CD14-positive monocyte (primary cell): ENCODE data around the gene EML1. TPM values are rescaled to one million over a fixed set of nuclear protein-coding genes. Genes with fewer than 3 reads are reported as not detected.

Experiments
- DNase-seq, 3 donors: peaks; one replicate each; pipeline ENCODE4 v3.0.0-alpha.2; 2011 to 2022
- H2AFZ ChIP-seq: 2 replicates; pipeline ENCODE4 v1.6.0; 2012; ENCODE audit warnings: mild to moderate bottlenecking, low read depth, low read length, inconsistent platforms; ENCODE audit not compliant: insufficient read depth, poor library complexity, severe bottlenecking
- H3K27ac ChIP-seq, 2 donors: 1 replicate in 1 of 2; 2 replicates in 1 of 2; pipeline ENCODE4 v1.5.1; 2012 to 2013; ENCODE audit warnings: low read length in 2 of 2, control low read depth in 1 of 2, inconsistent platforms in 1 of 2, low read depth in 1 of 2, mild to moderate bottlenecking in 1 of 2
- H3K27me3 ChIP-seq, 2 donors: one replicate each; pipeline versions ENCODE4 v1.6.0 to v1.6.1; 2011 to 2013; ENCODE audit warnings: low read length in 2 of 2; ENCODE audit not compliant: control insufficient read depth in 2 of 2, insufficient read depth in 2 of 2
- H3K36me3 ChIP-seq, 2 donors: replicated peaks in 1 of 2; 1 replicate in 1 of 2; 2 replicates in 1 of 2; pipeline versions ENCODE4 v1.5.1 to v1.6.1; 2012 to 2013; ENCODE audit warnings: low read length in 2 of 2, control low read depth in 1 of 2, inconsistent platforms in 1 of 2, mild to moderate bottlenecking in 1 of 2; ENCODE audit not compliant: insufficient read depth in 2 of 2, control insufficient read depth in 1 of 2
- H3K4me1 ChIP-seq, 2 donors: 1 replicate in 1 of 2; 2 replicates in 1 of 2; pipeline versions ENCODE4 v1.5.1 to v1.6.1; 2012 to 2013; ENCODE audit warnings: low read length in 2 of 2, control low read depth in 1 of 2, inconsistent platforms in 1 of 2, mild to moderate bottlenecking in 1 of 2, moderate library complexity in 1 of 2; ENCODE audit not compliant: insufficient read depth in 2 of 2, control insufficient read depth in 1 of 2
- H3K4me2 ChIP-seq: replicated peaks from 2 replicates; pipeline ENCODE3; 2012; ENCODE audit warnings: low read length, moderate library complexity, mild to moderate bottlenecking; ENCODE audit not compliant: poor library complexity, severe bottlenecking; ENCODE audit errors: extremely low read depth
- H3K4me3 ChIP-seq, 3 experiments: fragments of 200-600 bp in 1 of 3; sonication (generic) in 1 of 3; replicated peaks in 1 of 3; 1 replicate in 2 of 3; 2 replicates in 1 of 3; pipeline ENCODE4 v1.5.1; 2011 to 2013; ENCODE audit warnings: low read length in 3 of 3, mild to moderate bottlenecking in 3 of 3, control low read depth in 2 of 3, low read depth in 2 of 3, inconsistent platforms in 1 of 3, moderate library complexity in 1 of 3
- H3K79me2 ChIP-seq: 2 replicates; pipeline ENCODE4 v1.6.0; 2012; ENCODE audit warnings: mild to moderate bottlenecking, control low read depth, inconsistent platforms, low read length, moderate library complexity; ENCODE audit not compliant: insufficient read depth
- H3K9ac ChIP-seq: 2 replicates; pipeline ENCODE4 v1.6.0; 2017; ENCODE audit warnings: low read length, mild to moderate bottlenecking; ENCODE audit not compliant: insufficient read depth, poor library complexity, severe bottlenecking
- H3K9me3 ChIP-seq, 2 donors: replicated peaks in 1 of 2; 1 replicate in 1 of 2; 2 replicates in 1 of 2; pipeline versions ENCODE4 v1.5.1 to v1.6.1; 2012 to 2013; ENCODE audit warnings: low read length in 2 of 2, control low read depth in 1 of 2; ENCODE audit not compliant: control insufficient read depth in 1 of 2, insufficient read depth in 1 of 2
- H4K20me1 ChIP-seq: 2 replicates; pipeline ENCODE4 v1.6.0; 2012; ENCODE audit warnings: mild to moderate bottlenecking, low read length, control low read depth, moderate library complexity; ENCODE audit not compliant: insufficient read depth
- H3K27ac Mint-ChIP-seq, 7 donors: one replicate each; pipeline ENCODE4 v1.8.0; 2020; ENCODE audit warnings: mild to moderate bottlenecking in 7 of 7, mixed read lengths in 7 of 7, moderate library complexity in 6 of 7, inconsistent platforms in 2 of 7
- H3K27me3 Mint-ChIP-seq, 3 donors: one replicate each; pipeline ENCODE4 v1.8.0; 2021 to 2022; ENCODE audit warnings: low read depth in 3 of 3, mild to moderate bottlenecking in 3 of 3, mixed read lengths in 3 of 3, moderate library complexity in 3 of 3, inconsistent platforms in 1 of 3
- H3K36me3 Mint-ChIP-seq, 2 donors: one replicate each; pipeline ENCODE4 v1.8.0; 2020; ENCODE audit warnings: mixed read lengths in 2 of 2, inconsistent platforms in 1 of 2, mild to moderate bottlenecking in 1 of 2
- H3K4me1 Mint-ChIP-seq: one replicate; pipeline ENCODE4 v1.8.0; 2020; ENCODE audit warnings: mild to moderate bottlenecking, mixed read lengths
- H3K4me3 Mint-ChIP-seq, 2 donors: one replicate each; pipeline ENCODE4 v1.8.0; 2020; ENCODE audit warnings: mild to moderate bottlenecking in 2 of 2, mixed read lengths in 2 of 2, moderate library complexity in 1 of 2
- H3K9me3 Mint-ChIP-seq, 7 donors: one replicate each; pipeline ENCODE4 v1.8.0; 2020 to 2022; ENCODE audit warnings: mixed read lengths in 7 of 7, mild to moderate bottlenecking in 6 of 7, moderate library complexity in 6 of 7, inconsistent platforms in 2 of 7
- CTCF ChIP-seq: fragments of 200-600 bp; IDR thresholded peaks from one replicate; pipeline ENCODE4 v1.8.0; 2022; ENCODE audit warnings: antibody characterized with exemption, mild to moderate bottlenecking
- WGBS: methylation state at CpG from one replicate; pipeline ENCODE4 v1.1.5; 2013; ENCODE audit warnings: missing lambda C conversion rate; ENCODE audit not compliant: insufficient coverage; 5-methylcytosine and 5-hydroxymethylcytosine counted together
- intact Hi-C, 2 donors: fragments of 100-400 bp; cut with micrococcal nuclease; formaldehyde crosslinking; loops; one replicate each; pipeline versions ENCODE4 v1.15.0 to v1.15.1; 2023
- polyA plus RNA-seq, 3 donors: library from polyadenylated mRNA; depleted of rRNA in 1 of 3; unstranded in 2 of 3; stranded (reverse) in 1 of 3; fragments of 300-500 nt in 2 of 3; fragments of >200 nt in 1 of 3; fragmentation: Illumina TruSeq in 2 of 3; gene quantifications; 1 replicate in 2 of 3; 2 replicates in 1 of 3; pipeline ENCODE4 v1.2.3, GENCODE V29; 2012 to 2021

EML1 gene
- polyA plus RNA-seq, 3 donors, result not detected

DNA sequence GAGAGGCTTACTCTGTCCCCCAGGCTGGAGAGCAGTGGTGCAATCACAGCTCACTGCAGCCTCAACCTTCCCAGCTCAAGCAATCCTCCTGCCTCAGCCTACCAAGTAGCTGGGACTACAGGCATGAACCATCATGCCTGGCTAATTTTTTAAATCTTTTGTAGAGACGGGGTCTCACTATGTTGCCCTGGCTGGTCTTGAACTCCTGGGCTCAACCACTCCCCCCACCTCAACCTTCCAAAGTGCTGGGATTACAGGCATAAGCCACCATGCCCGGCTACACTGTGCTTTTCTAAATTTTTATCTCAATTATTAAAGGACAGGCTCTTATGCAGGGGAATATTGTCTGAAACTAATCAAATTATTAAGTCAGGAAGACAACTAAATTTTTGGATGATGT lies 44.6 kb downstream of the EML1 start:
- Histone ChIP-seq H3K27me3 (peaks cover 4 to 12% of the 10 kb centered on the region in 2 donors), H3K4me2 (no peak overlapping the region), H3K4me1 (no peaks in the 10 kb centered on the region), H3K4me3 (no peak overlapping the region), H4K20me1 (no peaks in the 10 kb centered on the region), H3K9ac (no peak overlapping the region), H3K9me3 (no peaks in the 10 kb centered on the region), H3K27ac (no peak overlapping the region), H2AFZ (no peak overlapping the region), H3K36me3 (no peaks in the 10 kb centered on the region), H3K79me2 (no peaks in the 10 kb centered on the region)
- TF ChIP-seq CTCF, result no peak
- intact Hi-C loops, result no loop called here
- DNase-seq, result no peak
- peaks cover 3% of the 10 kb centered on the region for H3K4me1 Mint-ChIP-seq
- H3K36me3 Mint-ChIP-seq, result no peaks in the 10 kb centered on the region
- peaks cover 16 to 45% (median 23%) of the 10 kb centered on the region in 3 donors for H3K27me3 Mint-ChIP-seq
- H3K4me3 Mint-ChIP-seq, result peak overlapping the region in 1 of 2 donors; percentile 46
- H3K27ac Mint-ChIP-seq, result no peak overlapping the region
- H3K9me3 Mint-ChIP-seq, result no peaks in the 10 kb centered on the region
- WGBS, result no CpG with 5 or more reads among the region's 2 CpGs

- H4K20me1 ChIP-seq, result no peaks in the 10 kb centered on the region
- no peak for TF ChIP-seq CTCF
- no peak overlapping the region for H3K4me2 ChIP-seq
- peaks cover 20 to 42% (median 23%) of the 10 kb centered on the region in 3 donors for H3K27me3 Mint-ChIP-seq
- H3K4me1 Mint-ChIP-seq, result peaks cover 3% of the 10 kb centered on the region
- H3K79me2 ChIP-seq, result no peaks in the 10 kb centered on the region
- no peaks in the 10 kb centered on the region for H3K9me3 Mint-ChIP-seq
- WGBS, result no CpG with 5 or more reads among the region's 14 CpGs
- no peaks in the 10 kb centered on the region for H3K9me3 ChIP-seq
- H3K4me1 ChIP-seq, result no peaks in the 10 kb centered on the region
- H2AFZ ChIP-seq, result no peak overlapping the region
- no peak overlapping the region for H3K27ac ChIP-seq
- intact Hi-C loops, result no loop called here
- no peak overlapping the region for H3K4me3 Mint-ChIP-seq
- peaks cover 2 to 13% of the 10 kb centered on the region in 2 donors for H3K27me3 ChIP-seq
- no peak for DNase-seq
- no peaks in the 10 kb centered on the region for H3K36me3 ChIP-seq
- H3K27ac Mint-ChIP-seq, result no peak overlapping the region
- no peak overlapping the region for H3K9ac ChIP-seq
- H3K36me3 Mint-ChIP-seq, result no peaks in the 10 kb centered on the region
- no peak overlapping the region for H3K4me3 ChIP-seq
Measured at GRCh38 chr14:99838639-99839134, 45.5 kb downstream of the EML1 start.
